SW 1271 (cell line): ENCODE results near the gene STAP1.

Source experiments
- DNase-seq, 2 experiments: peaks; one replicate each; lab custom pipeline; 2025; lab: John Stamatoyannopoulos, UW

The STAP1 gene

DNA sequence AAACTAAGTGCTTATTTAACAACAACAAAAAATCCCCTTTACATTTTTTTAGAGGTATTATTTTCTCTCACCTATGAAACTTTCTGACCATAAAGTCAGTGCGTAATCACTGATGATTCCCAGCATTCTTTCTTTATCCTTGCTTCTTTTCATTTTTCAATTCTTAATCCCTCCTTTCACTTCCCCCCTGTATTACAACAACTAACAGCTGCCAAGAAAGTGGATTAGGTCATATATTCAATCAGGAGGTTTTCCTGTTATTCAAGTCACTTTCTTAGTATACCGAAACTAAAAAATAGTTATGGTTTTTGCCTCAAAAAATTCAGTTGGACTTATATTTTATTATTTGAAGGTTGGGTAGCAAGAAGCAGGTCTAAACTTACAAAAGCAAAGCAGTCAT lies 2.1 kb upstream of the STAP1 start:
- DNase-seq, result no peak

- no peak for DNase-seq
Measured at GRCh38 chr4:67565284-67565683, 6.8 kb downstream of the STAP1 start.

GRCh38 chr4:67566335-67566734 lies 7.8 kb downstream of the STAP1 start:
- DNase-seq, result no peak

DNA sequence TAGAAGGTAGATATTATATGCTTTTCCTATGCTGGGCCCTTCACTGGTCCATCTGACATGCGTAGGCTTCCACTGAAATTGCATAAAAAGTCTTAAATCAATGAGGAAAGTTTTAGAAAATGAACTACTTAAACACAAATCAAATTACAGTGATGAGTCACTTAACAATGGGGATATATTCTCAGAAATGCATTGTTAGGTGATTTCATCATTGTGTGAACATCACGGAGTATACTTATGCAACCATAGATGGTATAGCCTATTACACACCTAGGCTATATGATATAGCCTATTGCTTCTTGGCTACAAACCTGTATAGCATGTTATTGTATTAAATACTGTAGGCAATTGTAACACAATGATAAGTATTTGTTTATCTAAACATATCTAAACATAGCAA lies 10.3 kb downstream of the STAP1 start:
- DNase-seq, result no peak

DNA sequence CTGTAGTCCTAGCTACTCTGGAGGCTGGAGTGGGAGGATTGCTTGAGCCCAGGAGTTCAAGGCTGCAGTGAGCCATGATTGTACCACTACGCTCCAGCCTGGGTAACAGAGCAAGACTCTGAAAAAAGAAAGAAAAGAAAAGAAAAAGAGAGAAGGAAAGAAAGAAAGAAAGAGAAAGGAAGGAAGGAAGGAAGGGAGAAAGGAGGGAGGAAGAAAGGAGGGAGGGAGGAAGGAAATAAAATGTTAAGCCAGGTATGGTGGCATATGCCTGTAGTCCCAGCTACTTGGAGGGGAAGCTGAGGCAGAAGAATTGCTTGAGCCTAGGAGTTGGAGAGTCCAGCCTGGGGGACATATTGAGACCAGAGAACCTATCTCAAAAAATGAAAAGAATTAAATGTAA lies 12.0 kb downstream of the STAP1 start:
- DNase-seq, result no peak

- DNase-seq, result no peak
Measured at GRCh38 chr4:67571975-67572374, 13.4 kb downstream of the STAP1 start.

DNA sequence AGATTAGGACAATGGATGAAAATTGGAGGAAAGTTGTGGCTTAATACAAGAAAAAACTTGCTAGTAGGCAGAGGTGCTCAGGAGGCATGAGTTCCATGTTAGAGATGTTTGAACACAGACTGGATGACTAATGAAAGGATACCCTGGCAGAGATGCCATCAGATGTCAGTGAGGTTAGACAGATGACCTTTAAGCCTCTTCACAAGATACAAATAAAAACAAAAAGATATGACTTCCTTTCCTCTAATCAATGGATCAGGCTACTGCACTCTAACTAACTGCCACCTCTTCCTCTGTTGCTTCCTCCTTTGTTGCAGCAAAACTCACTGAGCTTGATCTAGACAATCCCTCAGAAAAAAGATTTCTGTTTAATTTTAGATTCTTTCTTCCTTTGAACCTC lies 14.7 kb downstream of the STAP1 start:
- no peak for DNase-seq

DNA sequence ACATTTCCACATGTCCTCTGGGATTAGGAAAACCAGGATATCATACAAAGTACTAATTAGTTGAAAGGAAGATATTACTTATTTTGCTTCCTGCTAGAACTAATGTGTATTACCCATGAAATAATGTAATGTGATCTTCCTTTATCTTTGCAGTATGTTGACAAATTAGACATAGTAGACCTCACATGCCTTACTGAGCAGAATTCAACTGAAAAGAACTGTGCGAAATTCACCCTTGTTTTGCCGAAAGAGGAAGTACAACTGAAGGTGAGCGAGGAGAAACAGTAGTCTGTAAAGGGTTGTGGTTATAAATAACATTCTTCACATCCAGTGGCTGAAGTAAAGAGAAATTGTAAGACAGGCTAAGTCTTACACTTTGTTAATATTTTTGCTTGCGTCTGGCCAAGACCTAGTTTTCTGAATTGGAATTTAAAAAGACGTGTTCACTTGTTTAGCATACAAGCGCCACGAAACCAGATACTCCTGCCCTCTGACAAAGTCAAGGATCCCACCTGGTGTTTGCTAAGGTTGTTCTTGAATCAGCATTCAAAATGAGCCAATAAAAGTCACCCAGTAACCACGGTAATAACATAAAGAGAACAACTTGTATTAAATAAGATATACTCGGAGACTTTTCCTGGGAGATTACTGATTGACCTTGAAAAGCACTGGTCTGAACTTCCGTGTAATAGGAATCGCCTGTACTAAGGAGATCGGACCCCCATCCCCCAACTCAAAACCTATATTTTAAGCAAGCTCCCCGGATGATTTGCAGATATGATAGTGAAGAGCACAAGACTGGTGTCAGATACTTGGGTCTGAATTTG lies 16.9 kb downstream of the STAP1 start:
- DNase-seq, result no peak

DNA sequence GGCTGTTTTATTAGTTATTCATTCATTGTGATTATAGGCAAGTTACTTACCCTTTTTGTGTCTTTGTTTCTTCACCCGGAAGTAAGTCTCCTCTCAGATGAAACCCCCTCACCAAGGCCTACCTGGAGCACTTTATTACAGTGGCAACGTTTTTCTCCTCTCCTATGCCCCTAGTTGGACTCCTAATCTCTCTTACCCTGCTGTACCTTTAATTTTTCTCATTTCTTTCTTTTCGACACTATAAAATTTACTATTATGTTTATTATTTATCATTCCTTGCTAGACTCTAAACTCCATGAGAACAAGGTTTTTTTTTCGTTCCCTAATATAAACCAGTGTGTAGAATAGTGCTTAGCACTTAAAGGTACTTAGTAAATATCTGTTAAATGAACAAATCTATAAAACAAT lies 17.5 kb downstream of the STAP1 start:
- no peak for DNase-seq

- DNase-seq, result no peak
Measured at GRCh38 chr4:67576538-67576937, 18.0 kb downstream of the STAP1 start.

GRCh38 chr4:67580577-67580976 lies 22.1 kb downstream of the STAP1 start:
- DNase-seq, result no peak

DNA sequence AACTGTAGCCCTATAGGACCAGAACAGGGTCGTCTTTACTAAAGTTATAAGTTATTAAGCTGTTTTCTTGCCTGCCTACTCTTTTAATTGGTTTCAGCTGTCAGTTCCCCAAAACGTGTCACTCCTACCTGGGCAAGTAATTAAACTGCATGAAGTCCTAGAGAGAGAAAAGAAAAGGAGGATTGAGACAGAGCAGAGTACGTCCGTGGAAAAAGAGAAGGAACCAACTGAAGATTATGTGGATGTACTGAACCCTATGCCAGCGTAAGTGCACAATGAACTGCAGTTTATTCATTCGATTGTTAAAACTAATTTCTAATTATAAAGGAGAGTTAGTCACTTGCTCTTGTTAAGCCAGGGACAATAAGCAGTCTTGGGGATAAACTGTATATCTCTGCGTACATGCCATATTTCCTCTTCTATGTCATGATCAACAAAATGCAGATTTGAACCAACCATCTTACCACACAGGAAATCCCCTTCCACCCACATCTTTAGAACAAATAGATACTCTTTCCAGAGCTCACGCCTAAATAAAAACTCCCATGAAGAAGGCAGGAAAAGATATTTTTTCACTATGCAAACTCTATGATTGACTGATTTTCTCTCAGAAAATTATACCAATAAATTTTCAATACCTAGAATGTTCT lies 22.8 kb downstream of the STAP1 start:
- no peak for DNase-seq

GRCh38 chr4:67581913-67582312 lies 23.4 kb downstream of the STAP1 start:
- DNase-seq, result no peak

GRCh38 chr4:67584496-67584895 lies 26.0 kb downstream of the STAP1 start:
- DNase-seq, result no peak

DNA sequence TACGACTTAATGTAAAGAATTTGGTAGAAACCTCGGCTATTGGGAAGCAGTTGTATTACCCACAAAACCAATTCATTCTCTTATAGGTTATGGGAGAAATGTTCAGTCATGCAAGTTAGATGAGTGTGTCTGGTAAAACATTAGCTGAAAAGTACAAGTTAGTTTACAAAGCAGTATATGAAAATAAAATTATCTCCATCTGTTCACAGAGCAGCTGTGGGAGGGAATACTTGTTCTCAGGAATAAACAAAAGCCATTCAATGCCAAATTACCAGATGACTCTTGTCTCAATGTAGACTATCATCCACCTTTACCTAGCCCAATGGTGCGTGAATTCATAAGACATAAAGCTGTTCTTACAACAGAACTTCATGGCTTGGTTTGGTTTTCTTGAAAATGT lies 28.6 kb downstream of the STAP1 start:
- DNase-seq, result no peak

DNA sequence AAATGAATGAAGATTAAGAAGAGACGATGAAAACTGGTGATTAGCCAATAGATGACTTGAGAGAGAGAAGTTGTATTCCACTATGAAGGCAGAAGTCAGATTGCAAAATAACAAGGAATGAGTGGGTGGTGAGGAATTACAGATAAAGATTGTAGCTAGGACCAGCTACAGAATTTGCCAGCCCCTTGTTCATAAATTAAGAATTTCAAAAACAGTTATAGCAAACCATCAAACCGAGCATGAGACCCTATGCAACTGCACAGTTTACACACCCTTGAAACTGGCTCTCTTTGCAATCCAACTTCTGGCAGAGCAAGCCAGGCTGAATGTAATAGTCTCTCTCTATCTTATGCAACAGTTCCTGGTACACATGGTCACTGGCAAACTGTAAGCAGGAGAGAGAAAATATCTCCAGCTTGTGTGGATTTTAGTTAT lies 35.2 kb downstream of the STAP1 start:
- DNase-seq, result no peak

DNA sequence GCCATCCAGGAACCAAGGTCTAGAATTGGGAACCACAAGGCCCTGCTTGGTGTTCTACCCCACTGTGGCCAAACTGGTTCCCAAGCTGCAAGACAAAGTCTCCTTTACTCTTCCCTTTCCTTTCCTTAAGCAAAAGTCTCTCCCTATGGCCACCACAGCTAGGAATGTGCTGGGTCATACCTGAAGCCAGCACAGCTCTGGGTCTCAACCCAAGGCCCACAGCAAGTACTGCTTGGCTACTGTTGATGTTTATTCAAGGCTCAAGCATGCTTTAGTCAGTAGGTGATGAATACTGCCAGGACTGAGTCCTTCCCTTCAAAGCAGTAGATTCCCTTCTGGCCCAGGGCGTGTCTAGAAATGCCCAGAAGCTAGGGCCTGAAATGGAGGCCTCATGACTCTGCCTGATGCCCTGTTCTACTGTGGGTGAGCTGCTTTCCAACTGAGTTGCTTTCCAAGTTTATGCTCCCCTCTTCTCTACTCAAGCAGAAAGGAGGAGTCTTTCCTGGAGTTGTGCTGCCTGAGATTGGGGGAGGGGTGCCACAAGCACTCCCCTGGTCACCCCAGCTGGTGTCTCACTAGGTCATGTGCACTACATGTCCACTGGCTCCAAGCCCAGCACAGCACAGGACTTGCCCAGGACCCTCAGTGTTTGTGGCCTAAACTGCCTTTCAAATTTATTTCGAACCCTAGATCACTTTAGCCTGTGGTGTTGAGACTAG lies 44.9 kb downstream of the STAP1 start:
- DNase-seq, result no peak

- no peak for DNase-seq
Measured at GRCh38 chr4:67604029-67604381, 45.5 kb downstream of the STAP1 start.

DNA sequence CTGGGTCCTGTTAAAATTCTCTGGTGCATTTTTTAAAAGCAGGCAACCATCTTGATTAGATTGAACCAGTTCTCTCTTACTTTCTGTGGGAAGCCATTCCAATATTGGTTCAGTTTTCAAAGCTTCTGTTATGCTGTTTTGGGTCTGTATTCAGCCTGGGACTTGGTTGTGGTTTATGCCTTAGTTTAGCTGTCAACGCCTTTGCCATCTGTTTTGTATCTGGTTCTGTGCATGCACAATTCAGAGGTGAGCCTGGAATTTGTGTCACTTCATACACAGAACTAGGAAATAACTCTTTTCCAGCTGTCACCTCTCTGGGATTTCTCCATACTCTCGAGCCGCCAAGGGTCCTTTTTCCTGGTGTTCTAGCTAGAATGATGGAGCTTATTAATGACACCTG lies 46.2 kb downstream of the STAP1 start:
- no peak for DNase-seq

DNA sequence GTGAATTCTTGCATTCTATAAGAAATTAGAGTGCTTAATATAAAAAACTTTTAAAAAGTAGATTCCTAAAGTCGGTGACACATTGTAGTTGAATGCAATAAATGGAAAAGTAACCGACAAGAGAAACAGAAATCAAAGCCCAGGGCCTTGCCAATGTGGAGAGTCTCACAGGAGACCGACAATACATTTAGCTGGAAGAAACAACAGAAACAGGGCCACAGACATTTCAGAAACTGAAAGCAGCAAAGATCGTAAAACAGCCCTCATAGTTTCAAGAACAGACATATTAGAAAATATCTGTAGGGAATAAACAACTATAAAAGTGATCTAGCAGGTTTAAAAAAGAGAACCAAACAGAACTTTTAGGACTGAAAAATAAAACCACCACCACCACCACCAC lies 49.5 kb downstream of the STAP1 start:
- DNase-seq, result no peak

- no peak for DNase-seq
Measured at GRCh38 chr4:67614186-67614585, 55.7 kb downstream of the STAP1 start.

- no peak for DNase-seq
Measured at GRCh38 chr4:67615119-67615518, 56.6 kb downstream of the STAP1 start.

DNA sequence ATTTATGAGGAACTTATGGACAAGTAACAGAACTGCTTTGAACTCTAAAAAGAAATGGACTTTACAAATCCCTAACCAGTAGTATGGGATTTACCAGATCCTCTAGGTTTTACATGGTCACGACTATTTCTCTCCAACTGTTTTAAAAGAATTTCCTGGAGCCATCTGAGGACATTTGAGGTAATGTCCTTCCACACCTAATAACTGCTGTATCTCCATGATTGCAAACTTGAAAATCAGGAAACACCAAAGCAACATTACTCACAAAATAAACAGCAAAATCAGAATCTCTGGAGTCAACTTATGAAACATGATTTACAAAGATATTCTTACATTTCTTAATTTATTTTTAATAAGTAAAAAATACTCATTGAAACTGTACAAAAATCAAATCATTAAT lies 58.0 kb downstream of the STAP1 start:
- no peak for DNase-seq
